H1 (cell line): ENCODE results near the gene THRB. TPM values are rescaled to one million over a fixed set of nuclear protein-coding genes. Genes with fewer than 3 reads are reported as not detected.

Experiments
- CTCF ChIA-PET: fragments of 300-600 bp; sonication (Branson Sonifier 250); formaldehyde crosslinking; loops from one replicate; lab custom pipeline; 2021; ENCODE audit not compliant: partially characterized antibody; lab: Charles Lee
- POLR2A ChIA-PET: fragments of 300-600 bp; sonication (Branson Sonifier 250); formaldehyde crosslinking; loops from one replicate; lab custom pipeline; 2021; ENCODE audit warnings: inconsistent platforms; ENCODE audit not compliant: partially characterized antibody; lab: Charles Lee
- DNase-seq, 2 experiments: peaks; one replicate each; pipeline versions ENCODE4 v3.0.0 to v3.0.0-alpha.2; 2010 to 2022; ENCODE audit warnings: low spot score in 2 of 2, low read depth in 1 of 2, mixed read lengths in 1 of 2
- FAIRE-seq: peaks from 2 replicates; lab custom pipeline; 2011; peaks lifted over from hg19 to GRCh38; lab: Jason Lieb, UNC
- H2AFZ ChIP-seq: 2 replicates; pipeline ENCODE4 v1.8.1; 2012; ENCODE audit warnings: low read length, inconsistent platforms
- H2AK5ac ChIP-seq: 2 replicates; pipeline ENCODE4 v1.6.1; 2013; ENCODE audit warnings: low read depth, low read length
- H2BK120ac ChIP-seq: replicated peaks from 2 replicates; pipeline ENCODE3; 2013; ENCODE audit warnings: low read depth, low read length, inconsistent platforms
- H2BK12ac ChIP-seq: 2 replicates; pipeline ENCODE4 v1.6.1; 2013; ENCODE audit warnings: low read depth, low read length
- H2BK15ac ChIP-seq: 2 replicates; pipeline ENCODE4 v1.6.1; 2013; ENCODE audit warnings: low read length
- H2BK20ac ChIP-seq: 2 replicates; pipeline ENCODE4 v1.6.1; 2013; ENCODE audit warnings: low read length
- H2BK5ac ChIP-seq: 2 replicates; pipeline ENCODE4 v1.6.1; 2013; ENCODE audit warnings: low read depth, low read length
- H3K14ac ChIP-seq: 2 replicates; pipeline ENCODE4 v1.6.1; 2013; ENCODE audit warnings: inconsistent platforms; ENCODE audit not compliant: insufficient read length
- H3K18ac ChIP-seq: 2 replicates; pipeline ENCODE4 v1.6.1; 2013; ENCODE audit warnings: low read length; ENCODE audit errors: extremely low read depth
- H3K23ac ChIP-seq: 2 replicates; pipeline ENCODE4 v1.6.1; 2013; ENCODE audit warnings: inconsistent platforms; ENCODE audit not compliant: insufficient read length
- H3K23me2 ChIP-seq: 2 replicates; pipeline ENCODE4 v1.6.1; 2013; ENCODE audit warnings: low read depth, low read length
- H3K27ac ChIP-seq: 2 replicates; pipeline ENCODE4 v1.6.1; 2011; ENCODE audit warnings: low read depth, low read length, inconsistent platforms
- H3K27me3 ChIP-seq, 4 experiments: replicated peaks in 1 of 4; 1 replicate in 1 of 4; 2 replicates in 3 of 4; pipeline versions ENCODE4 v1.6.1 to v1.8.1; 2011 to 2013; ENCODE audit warnings: low read length in 3 of 4, mild to moderate bottlenecking in 3 of 4, inconsistent platforms in 2 of 4, mixed read lengths in 2 of 4, moderate library complexity in 1 of 4; ENCODE audit not compliant: control insufficient read depth in 3 of 4, insufficient read depth in 3 of 4; ENCODE audit errors: extremely low read depth in 1 of 4
- H3K36me3 ChIP-seq, 4 experiments: 2 replicates each; pipeline versions ENCODE4 v1.6.1 to v1.8.1; 2011 to 2013; ENCODE audit warnings: mild to moderate bottlenecking in 4 of 4, low read length in 3 of 4, moderate library complexity in 2 of 4, control low read depth in 1 of 4, inconsistent platforms in 1 of 4; ENCODE audit not compliant: insufficient read depth in 4 of 4, control insufficient read depth in 2 of 4
- H3K4ac ChIP-seq: replicated peaks from 2 replicates; pipeline ENCODE3; 2013; ENCODE audit warnings: low read length, low read depth, mixed read lengths, inconsistent platforms; ENCODE audit not compliant: insufficient read length
- H3K4me1 ChIP-seq, 4 experiments: replicated peaks in 1 of 4; 1 replicate in 1 of 4; 2 replicates in 3 of 4; pipeline versions ENCODE4 v1.6.1 to v1.8.1; 2011 to 2013; ENCODE audit warnings: low read length in 3 of 4, inconsistent platforms in 2 of 4, mixed read lengths in 1 of 4; ENCODE audit not compliant: insufficient read depth in 4 of 4, control insufficient read depth in 3 of 4
- H3K4me2 ChIP-seq, 2 experiments: 2 replicates each; pipeline versions ENCODE4 v1.6.1 to v1.8.1; 2011 to 2013; ENCODE audit warnings: low read depth in 2 of 2, low read length in 2 of 2, control low read depth in 1 of 2, inconsistent platforms in 1 of 2, mild to moderate bottlenecking in 1 of 2; ENCODE audit not compliant: insufficient read depth in 1 of 2
- H3K4me3 ChIP-seq, 4 experiments: fragments of 200-600, 300-600 bp in 1 of 4; sonication (generic), shearing (Covaris generic), sonication (Bioruptor Twin) in 1 of 4; 2 replicates each; pipeline versions ENCODE4 v1.5.1 to v1.8.1; 2011 to 2016; ENCODE audit warnings: low read length in 4 of 4, low read depth in 3 of 4, control low read depth in 2 of 4, inconsistent platforms in 2 of 4, mild to moderate bottlenecking in 2 of 4, mixed read lengths in 1 of 4, moderate library complexity in 1 of 4; ENCODE audit not compliant: insufficient read depth in 2 of 4; ENCODE audit errors: extremely low read depth in 1 of 4
- H3K56ac ChIP-seq: replicated peaks from 2 replicates; pipeline ENCODE3; 2013; ENCODE audit warnings: low read depth, mild to moderate bottlenecking, mixed read lengths, low read length, inconsistent platforms; ENCODE audit not compliant: insufficient read length
- H3K79me1 ChIP-seq: 2 replicates; pipeline ENCODE4 v1.6.1; 2013; ENCODE audit warnings: low read depth, low read length, control low read depth
- H3K79me2 ChIP-seq, 2 experiments: 2 replicates each; pipeline versions ENCODE4 v1.6.1 to v1.8.1; 2012 to 2013; ENCODE audit warnings: low read length in 2 of 2, mild to moderate bottlenecking in 2 of 2, inconsistent platforms in 1 of 2; ENCODE audit not compliant: insufficient read depth in 2 of 2, control insufficient read depth in 1 of 2
- H3K9ac ChIP-seq, 4 experiments: replicated peaks in 1 of 4; 1 replicate in 1 of 4; 2 replicates in 3 of 4; pipeline versions ENCODE4 v1.6.1 to v1.8.1; 2011 to 2013; ENCODE audit warnings: low read depth in 3 of 4, low read length in 3 of 4, control low read depth in 2 of 4, mild to moderate bottlenecking in 2 of 4, moderate library complexity in 2 of 4, inconsistent platforms in 1 of 4; ENCODE audit errors: extremely low read depth in 1 of 4
- H3K9me3 ChIP-seq, 2 experiments: 2 replicates each; pipeline versions ENCODE4 v1.6.1 to v1.8.1; 2012 to 2013; ENCODE audit warnings: mild to moderate bottlenecking in 2 of 2, moderate library complexity in 2 of 2, control low read depth in 1 of 2, inconsistent platforms in 1 of 2, low read depth in 1 of 2, low read length in 1 of 2, mixed read lengths in 1 of 2; ENCODE audit not compliant: insufficient read depth in 2 of 2
- H4K20me1 ChIP-seq, 2 experiments: replicated peaks in 1 of 2; 2 replicates each; pipeline versions ENCODE3 to v1.8.1; 2011 to 2013; ENCODE audit warnings: inconsistent platforms in 2 of 2, low read length in 2 of 2, mild to moderate bottlenecking in 1 of 2; ENCODE audit not compliant: insufficient read depth in 2 of 2, control insufficient read depth in 1 of 2
- H4K5ac ChIP-seq: 2 replicates; pipeline ENCODE4 v1.6.1; 2013; ENCODE audit warnings: low read length, low read depth, mixed read lengths, inconsistent platforms; ENCODE audit not compliant: insufficient read length
- H4K8ac ChIP-seq: 2 replicates; pipeline ENCODE4 v1.8.0; 2013; ENCODE audit warnings: mild to moderate bottlenecking, moderate library complexity, low read length, inconsistent platforms; ENCODE audit not compliant: insufficient read depth; ENCODE audit errors: extremely low read depth
- H4K91ac ChIP-seq: replicated peaks from 2 replicates; pipeline ENCODE3; 2013; ENCODE audit warnings: low read length, mixed read lengths, inconsistent platforms; ENCODE audit not compliant: insufficient read length
- HDAC2 ChIP-seq, 2 experiments: fragments of 300-600 bp in 1 of 2; sonication (generic) in 1 of 2; IDR thresholded peaks; 2 replicates each; pipeline ENCODE4 v1.6.1; 2011 to 2012; ENCODE audit warnings: low read depth in 2 of 2, low read length in 2 of 2, mild to moderate bottlenecking in 2 of 2, moderate library complexity in 2 of 2, borderline replicate concordance in 1 of 2, inconsistent platforms in 1 of 2
- MAFK ChIP-seq: IDR thresholded peaks from 2 replicates; pipeline ENCODE4 v1.6.1; 2012; ENCODE audit warnings: low read depth, mild to moderate bottlenecking, improper control_type of control experiment, low read length
- RFX5 ChIP-seq: IDR thresholded peaks from 2 replicates; pipeline ENCODE4 v1.6.1; 2011; ENCODE audit warnings: low read depth, low read length, improper control_type of control experiment, borderline replicate concordance
- SIRT6 ChIP-seq: IDR thresholded peaks from one replicate; pipeline ENCODE4 v1.7.1; 2012; ENCODE audit warnings: low read length, inconsistent platforms
- SP4 ChIP-seq: IDR thresholded peaks from 2 replicates; pipeline ENCODE4 v1.6.1; 2012; ENCODE audit warnings: low read length, inconsistent platforms
- SRF ChIP-seq: IDR thresholded peaks from 2 replicates; pipeline ENCODE4 v1.6.1; 2011; ENCODE audit warnings: mild to moderate bottlenecking, low read depth, low read length, moderate library complexity
- ZNF274 ChIP-seq: IDR thresholded peaks from 2 replicates; pipeline ENCODE4 v1.7.0; 2012; ENCODE audit warnings: low read length, borderline replicate concordance; ENCODE audit errors: extremely low read depth
- WGBS, 2 experiments: shearing (Covaris generic) in 1 of 2; methylation state at CpG; one replicate each; pipeline versions ENCODE4 v1.1.6 to v1.1.7; 2013 to 2015; ENCODE audit warnings: low lambda C conversion rate in 2 of 2, mixed read lengths in 2 of 2, inconsistent platforms in 1 of 2, low coverage in 1 of 2, missing lambda C conversion rate in 1 of 2; ENCODE audit not compliant: insufficient replicate concordance in 2 of 2, insufficient coverage in 1 of 2, insufficient read length in 1 of 2; ENCODE audit errors: extremely low coverage in 1 of 2, missing lambda C conversion rate in 1 of 2; 5-methylcytosine and 5-hydroxymethylcytosine counted together
- polyA plus RNA-seq, 7 experiments: library from polyadenylated mRNA; depleted of rRNA in 3 of 7; stranded (reverse) in 5 of 7; unstranded in 2 of 7; fragments of >200 nt in 5 of 7; fragments of 200-250 nt in 2 of 7; gene quantifications; 1 replicate in 5 of 7; 2 replicates in 1 of 7; 4 replicates in 1 of 7; pipeline versions ENCODE4 v1.2.1 to v1.2.3, GENCODE V29; 2011 to 2013; ENCODE audit warnings: missing spikeins in 2 of 7, mixed read lengths in 2 of 7
- total RNA-seq: library from RNA; stranded (reverse); fragmentation: NEBNext Ultra II Directional; extraction: Animal tissue kit (Norgen Biotek cat#: 25700); gene quantifications from 2 replicates; pipeline ENCODE4 v1.2.1, GENCODE V29; 2021
- TF ChIP-seq, protein P1 (sequence below), 3 experiments: IDR thresholded peaks; 1 replicate in 2 of 3; 2 replicates in 1 of 3; pipeline versions ENCODE4 v1.5.1 to v1.6.1; 2011; ENCODE audit warnings: low read length in 3 of 3, mild to moderate bottlenecking in 3 of 3, inconsistent platforms in 2 of 3, low read depth in 1 of 3, moderate library complexity in 1 of 3; ENCODE audit not compliant: insufficient read depth in 1 of 3; ENCODE audit errors: control extremely low read depth in 1 of 3
- TF ChIP-seq, protein P2 (sequence below): IDR thresholded peaks from 2 replicates; pipeline ENCODE4 v1.6.1; 2012; ENCODE audit warnings: low read length, inconsistent platforms

Gene THRB
- total and polyA plus RNA-seq, 2 of the 8 experiments (the other 6 are each of a cell fraction or from before 2014, with no cell fraction given) = 0.98 to 3.9 TPM

DNA sequence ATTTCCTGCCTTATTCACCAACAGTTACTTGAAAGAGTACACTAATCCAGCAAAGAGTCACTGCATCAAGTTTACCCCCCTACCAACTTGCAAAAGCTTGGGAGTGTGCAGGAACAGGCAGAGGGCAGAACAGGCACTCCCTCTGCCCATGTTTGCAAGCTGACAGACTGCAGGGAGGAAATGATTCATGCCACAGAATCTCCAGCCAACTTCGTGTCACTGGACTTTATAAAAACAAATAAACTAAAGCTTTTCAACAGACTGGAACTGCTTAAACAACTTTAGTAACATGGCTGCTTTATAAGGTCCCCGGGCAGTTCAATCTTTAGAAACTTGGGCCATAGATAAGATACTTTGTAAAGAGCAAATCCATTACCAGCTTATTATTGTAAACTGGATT lies 129.5 kb downstream of the THRB start:
- no peaks in the 10 kb centered on the region for H3K79me2 ChIP-seq
- H3K4ac ChIP-seq = no peak overlapping the region
- H3K23ac ChIP-seq = no peak overlapping the region
- H3K27ac ChIP-seq = no peak overlapping the region
- POLR2A ChIA-PET = interaction anchor here (1.2 kb wide), 1 partner anchor 25 kb away, joined by 3 read pairs; no protein-coding TSS in a partner anchor
- no peak overlapping the region for H3K18ac ChIP-seq
- 82% methylated on average over 2 of the region's 2 CpGs; no CpG with 5 or more reads in 1 of the 2 experiments for WGBS, 2 experiments
- no peak overlapping the region for H3K9ac ChIP-seq
- H2BK5ac ChIP-seq = no peak overlapping the region
- no peak for FAIRE-seq
- DNase-seq = no peak
- H3K9me3 ChIP-seq = no peaks in the 10 kb centered on the region
- TF ChIP-seq, protein P1, sequence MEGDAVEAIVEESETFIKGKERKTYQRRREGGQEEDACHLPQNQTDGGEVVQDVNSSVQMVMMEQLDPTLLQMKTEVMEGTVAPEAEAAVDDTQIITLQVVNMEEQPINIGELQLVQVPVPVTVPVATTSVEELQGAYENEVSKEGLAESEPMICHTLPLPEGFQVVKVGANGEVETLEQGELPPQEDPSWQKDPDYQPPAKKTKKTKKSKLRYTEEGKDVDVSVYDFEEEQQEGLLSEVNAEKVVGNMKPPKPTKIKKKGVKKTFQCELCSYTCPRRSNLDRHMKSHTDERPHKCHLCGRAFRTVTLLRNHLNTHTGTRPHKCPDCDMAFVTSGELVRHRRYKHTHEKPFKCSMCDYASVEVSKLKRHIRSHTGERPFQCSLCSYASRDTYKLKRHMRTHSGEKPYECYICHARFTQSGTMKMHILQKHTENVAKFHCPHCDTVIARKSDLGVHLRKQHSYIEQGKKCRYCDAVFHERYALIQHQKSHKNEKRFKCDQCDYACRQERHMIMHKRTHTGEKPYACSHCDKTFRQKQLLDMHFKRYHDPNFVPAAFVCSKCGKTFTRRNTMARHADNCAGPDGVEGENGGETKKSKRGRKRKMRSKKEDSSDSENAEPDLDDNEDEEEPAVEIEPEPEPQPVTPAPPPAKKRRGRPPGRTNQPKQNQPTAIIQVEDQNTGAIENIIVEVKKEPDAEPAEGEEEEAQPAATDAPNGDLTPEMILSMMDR (IDR thresholded peaks at IDR 0.05; ENCODE audit: control extremely low read depth in 1 of 3, insufficient read depth in 1 of 3, low read depth in 1 of 3, low read length in 3 of 3) = no peak
- no peak for TF ChIP-seq SRF
- TF ChIP-seq HDAC2 (IDR thresholded peaks at IDR 0.05; ENCODE audit: borderline replicate concordance in 1 of 2, low read depth in 2 of 2, low read length in 2 of 2) = no peak
- TF ChIP-seq RFX5 = no peak
- TF ChIP-seq MAFK = no peak
- no peak for TF ChIP-seq SP4
- TF ChIP-seq, protein P2, sequence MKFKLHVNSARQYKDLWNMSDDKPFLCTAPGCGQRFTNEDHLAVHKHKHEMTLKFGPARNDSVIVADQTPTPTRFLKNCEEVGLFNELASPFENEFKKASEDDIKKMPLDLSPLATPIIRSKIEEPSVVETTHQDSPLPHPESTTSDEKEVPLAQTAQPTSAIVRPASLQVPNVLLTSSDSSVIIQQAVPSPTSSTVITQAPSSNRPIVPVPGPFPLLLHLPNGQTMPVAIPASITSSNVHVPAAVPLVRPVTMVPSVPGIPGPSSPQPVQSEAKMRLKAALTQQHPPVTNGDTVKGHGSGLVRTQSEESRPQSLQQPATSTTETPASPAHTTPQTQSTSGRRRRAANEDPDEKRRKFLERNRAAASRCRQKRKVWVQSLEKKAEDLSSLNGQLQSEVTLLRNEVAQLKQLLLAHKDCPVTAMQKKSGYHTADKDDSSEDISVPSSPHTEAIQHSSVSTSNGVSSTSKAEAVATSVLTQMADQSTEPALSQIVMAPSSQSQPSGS = no peak
- TF ChIP-seq SIRT6 = no peak
- TF ChIP-seq ZNF274 = no peak
- H2BK15ac ChIP-seq = no peak overlapping the region
- H4K5ac ChIP-seq = no peak overlapping the region
- no peak overlapping the region for H2AFZ ChIP-seq
- H2BK120ac ChIP-seq = no peak overlapping the region
- no peaks in the 10 kb centered on the region for H3K27me3 ChIP-seq
- H4K20me1 ChIP-seq = no peaks in the 10 kb centered on the region
- CTCF ChIA-PET = interaction anchor here (1.0 to 2.3 kb wide), 2 partner anchors 12 to 14 kb away, joined by 3 to 6 read pairs; no protein-coding TSS in a partner anchor
- no peak overlapping the region for H3K56ac ChIP-seq
- H4K91ac ChIP-seq = no peak overlapping the region
- H3K4me1 ChIP-seq = peaks cover 0 to 3% (median 0%) of the 10 kb centered on the region in 4 experiments; a peak in 1 of 7 replicates
- no peak overlapping the region for H3K4me3 ChIP-seq
- no peak overlapping the region for H2BK12ac ChIP-seq
- H3K79me1 ChIP-seq = no peaks in the 10 kb centered on the region
- H2BK20ac ChIP-seq = no peak overlapping the region
- H4K8ac ChIP-seq = no peak overlapping the region
- H3K4me2 ChIP-seq = no peak overlapping the region
- no peak overlapping the region for H3K14ac ChIP-seq
- no peaks in the 10 kb centered on the region for H3K36me3 ChIP-seq
- no peaks in the 10 kb centered on the region for H3K23me2 ChIP-seq
- H2AK5ac ChIP-seq = no peak overlapping the region
